SK-N-SH (cell line): ENCODE results near the gene RPL18.

Experiments
- EP300 ChIP-seq, 2 experiments: IDR thresholded peaks; 2 replicates each; pipeline versions ENCODE4 v1.4.0 to v1.6.1; 2012; ENCODE audit warnings: borderline replicate concordance in 1 of 2, low read depth in 1 of 2, low read length in 1 of 2
- MXI1 ChIP-seq: IDR thresholded peaks from 2 replicates; pipeline ENCODE4 v1.6.1; 2012; ENCODE audit warnings: mild to moderate bottlenecking, low read depth, low read length, improper control_type of control experiment
- POLR2AphosphoS5 ChIP-seq: IDR thresholded peaks from 2 replicates; pipeline ENCODE4 v1.6.1; 2012; ENCODE audit warnings: low read depth, low read length
- RAD21 ChIP-seq: IDR thresholded peaks from 2 replicates; pipeline ENCODE4 v1.6.1; 2012; ENCODE audit warnings: mild to moderate bottlenecking, low read length
- SMC3 ChIP-seq: IDR thresholded peaks from 2 replicates; pipeline ENCODE4 v1.6.1; 2012; ENCODE audit warnings: low read depth, low read length, improper control_type of control experiment
- YY1 ChIP-seq: IDR thresholded peaks from 2 replicates; pipeline ENCODE4 v1.4.0; 2012; ENCODE audit warnings: low read depth, mild to moderate bottlenecking
- TF ChIP-seq, protein P1 (sequence below): fragments of 200-600 bp; sonication (generic); IDR thresholded peaks from 2 replicates; pipeline ENCODE4 v1.6.1; 2017; ENCODE audit warnings: antibody characterized with exemption, mild to moderate bottlenecking, moderate library complexity
- TF ChIP-seq, protein P2 (sequence below): IDR thresholded peaks from 2 replicates; pipeline ENCODE4 v1.4.0; 2012; ENCODE audit warnings: low read depth
- TF ChIP-seq, protein P3 (sequence below): fragments of 150-350 bp; IDR thresholded peaks from 2 replicates; pipeline ENCODE4 v1.6.1; 2017; ENCODE audit warnings: antibody characterized with exemption, low read length, low read depth, borderline replicate concordance
- TF ChIP-seq, protein P4 (sequence below): IDR thresholded peaks from 2 replicates; pipeline ENCODE4 v1.6.1; 2012; ENCODE audit warnings: mild to moderate bottlenecking, low read depth, low read length, moderate library complexity

DNA sequence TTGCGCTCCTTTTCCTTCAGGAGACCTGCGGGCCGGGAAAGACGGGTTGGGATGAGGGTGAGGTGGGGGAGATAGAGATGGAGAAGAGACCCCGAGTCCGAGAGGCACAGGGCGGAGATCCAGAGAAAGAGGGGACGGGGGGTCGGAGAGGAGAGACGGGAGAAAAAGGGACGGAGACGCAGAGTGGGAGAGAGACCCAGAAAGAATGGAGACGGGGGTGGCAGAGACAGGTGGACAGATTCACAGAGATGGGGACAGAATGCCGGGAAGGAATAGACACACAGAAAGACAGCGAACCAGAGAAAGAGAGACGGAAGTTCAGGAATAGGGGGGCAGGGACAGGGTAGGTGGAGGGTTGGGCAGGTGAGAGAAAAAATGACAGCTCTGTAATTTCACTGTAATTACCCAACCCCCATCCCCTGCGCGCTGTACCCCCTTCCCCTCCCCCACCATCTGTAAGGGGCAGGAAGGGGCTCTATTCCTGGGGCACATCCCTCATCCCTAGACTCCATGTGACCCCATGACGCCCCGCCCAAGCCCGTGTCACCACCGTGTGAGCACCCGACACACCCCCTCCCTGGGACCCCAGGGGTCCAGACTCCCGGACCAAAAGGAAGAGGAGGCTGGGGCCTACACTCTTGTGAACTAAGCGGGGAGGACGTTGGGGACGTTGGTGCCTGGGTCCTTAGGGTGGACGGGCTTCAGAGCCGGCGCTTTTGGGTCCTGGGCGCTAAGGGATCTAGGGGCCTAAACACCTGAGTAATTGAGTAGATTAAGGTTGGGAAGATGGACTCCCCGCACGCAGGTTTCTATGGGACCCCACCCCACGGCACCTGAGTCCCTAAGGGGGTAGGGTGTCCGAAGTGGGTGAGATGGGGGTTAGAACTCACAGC lies 17.2 kb upstream of the RPL18 start:
- TF ChIP-seq, protein P1, sequence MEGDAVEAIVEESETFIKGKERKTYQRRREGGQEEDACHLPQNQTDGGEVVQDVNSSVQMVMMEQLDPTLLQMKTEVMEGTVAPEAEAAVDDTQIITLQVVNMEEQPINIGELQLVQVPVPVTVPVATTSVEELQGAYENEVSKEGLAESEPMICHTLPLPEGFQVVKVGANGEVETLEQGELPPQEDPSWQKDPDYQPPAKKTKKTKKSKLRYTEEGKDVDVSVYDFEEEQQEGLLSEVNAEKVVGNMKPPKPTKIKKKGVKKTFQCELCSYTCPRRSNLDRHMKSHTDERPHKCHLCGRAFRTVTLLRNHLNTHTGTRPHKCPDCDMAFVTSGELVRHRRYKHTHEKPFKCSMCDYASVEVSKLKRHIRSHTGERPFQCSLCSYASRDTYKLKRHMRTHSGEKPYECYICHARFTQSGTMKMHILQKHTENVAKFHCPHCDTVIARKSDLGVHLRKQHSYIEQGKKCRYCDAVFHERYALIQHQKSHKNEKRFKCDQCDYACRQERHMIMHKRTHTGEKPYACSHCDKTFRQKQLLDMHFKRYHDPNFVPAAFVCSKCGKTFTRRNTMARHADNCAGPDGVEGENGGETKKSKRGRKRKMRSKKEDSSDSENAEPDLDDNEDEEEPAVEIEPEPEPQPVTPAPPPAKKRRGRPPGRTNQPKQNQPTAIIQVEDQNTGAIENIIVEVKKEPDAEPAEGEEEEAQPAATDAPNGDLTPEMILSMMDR: no peak
- TF ChIP-seq RAD21: no peak
- no peak for TF ChIP-seq YY1
- TF ChIP-seq SMC3: no peak
- no peak for TF ChIP-seq MXI1
- TF ChIP-seq, protein P2, sequence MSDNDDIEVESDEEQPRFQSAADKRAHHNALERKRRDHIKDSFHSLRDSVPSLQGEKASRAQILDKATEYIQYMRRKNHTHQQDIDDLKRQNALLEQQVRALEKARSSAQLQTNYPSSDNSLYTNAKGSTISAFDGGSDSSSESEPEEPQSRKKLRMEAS: no peak
- TF ChIP-seq EP300 (IDR thresholded peaks at IDR 0.05; ENCODE audit: borderline replicate concordance in 1 of 2, low read depth in 1 of 2, low read length in 1 of 2): no peak
- TF ChIP-seq, protein P3, sequence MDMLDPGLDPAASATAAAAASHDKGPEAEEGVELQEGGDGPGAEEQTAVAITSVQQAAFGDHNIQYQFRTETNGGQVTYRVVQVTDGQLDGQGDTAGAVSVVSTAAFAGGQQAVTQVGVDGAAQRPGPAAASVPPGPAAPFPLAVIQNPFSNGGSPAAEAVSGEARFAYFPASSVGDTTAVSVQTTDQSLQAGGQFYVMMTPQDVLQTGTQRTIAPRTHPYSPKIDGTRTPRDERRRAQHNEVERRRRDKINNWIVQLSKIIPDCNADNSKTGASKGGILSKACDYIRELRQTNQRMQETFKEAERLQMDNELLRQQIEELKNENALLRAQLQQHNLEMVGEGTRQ: no peak
- no peak for TF ChIP-seq POLR2AphosphoS5
- TF ChIP-seq, protein P4, sequence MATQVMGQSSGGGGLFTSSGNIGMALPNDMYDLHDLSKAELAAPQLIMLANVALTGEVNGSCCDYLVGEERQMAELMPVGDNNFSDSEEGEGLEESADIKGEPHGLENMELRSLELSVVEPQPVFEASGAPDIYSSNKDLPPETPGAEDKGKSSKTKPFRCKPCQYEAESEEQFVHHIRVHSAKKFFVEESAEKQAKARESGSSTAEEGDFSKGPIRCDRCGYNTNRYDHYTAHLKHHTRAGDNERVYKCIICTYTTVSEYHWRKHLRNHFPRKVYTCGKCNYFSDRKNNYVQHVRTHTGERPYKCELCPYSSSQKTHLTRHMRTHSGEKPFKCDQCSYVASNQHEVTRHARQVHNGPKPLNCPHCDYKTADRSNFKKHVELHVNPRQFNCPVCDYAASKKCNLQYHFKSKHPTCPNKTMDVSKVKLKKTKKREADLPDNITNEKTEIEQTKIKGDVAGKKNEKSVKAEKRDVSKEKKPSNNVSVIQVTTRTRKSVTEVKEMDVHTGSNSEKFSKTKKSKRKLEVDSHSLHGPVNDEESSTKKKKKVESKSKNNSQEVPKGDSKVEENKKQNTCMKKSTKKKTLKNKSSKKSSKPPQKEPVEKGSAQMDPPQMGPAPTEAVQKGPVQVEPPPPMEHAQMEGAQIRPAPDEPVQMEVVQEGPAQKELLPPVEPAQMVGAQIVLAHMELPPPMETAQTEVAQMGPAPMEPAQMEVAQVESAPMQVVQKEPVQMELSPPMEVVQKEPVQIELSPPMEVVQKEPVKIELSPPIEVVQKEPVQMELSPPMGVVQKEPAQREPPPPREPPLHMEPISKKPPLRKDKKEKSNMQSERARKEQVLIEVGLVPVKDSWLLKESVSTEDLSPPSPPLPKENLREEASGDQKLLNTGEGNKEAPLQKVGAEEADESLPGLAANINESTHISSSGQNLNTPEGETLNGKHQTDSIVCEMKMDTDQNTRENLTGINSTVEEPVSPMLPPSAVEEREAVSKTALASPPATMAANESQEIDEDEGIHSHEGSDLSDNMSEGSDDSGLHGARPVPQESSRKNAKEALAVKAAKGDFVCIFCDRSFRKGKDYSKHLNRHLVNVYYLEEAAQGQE: no peak
